Vagina (tissue), 2 donors: ENCODE results near the gene EBF4. TPM values are rescaled to one million over a fixed set of nuclear protein-coding genes. Genes with fewer than 3 reads are reported as not detected.
"Not testable (repeated sequence)": the region's sequence is repeated elsewhere in the genome, so short reads cannot be mapped to it uniquely, and the experiment has no call there.

Source experiments
- DNase-seq, 2 donors: peaks; one replicate each; pipeline ENCODE4 v3.0.0-alpha.2; 2017; ENCODE audit errors: extremely low spot score in 2 of 2
- H3K27ac ChIP-seq: fragments of 200-600 bp; sonication (generic); one replicate; pipeline ENCODE4 v1.5.1; 2019
- H3K27me3 ChIP-seq: fragments of 200-600 bp; sonication (generic); one replicate; pipeline ENCODE4 v1.5.1; 2019
- H3K36me3 ChIP-seq, 2 donors: fragments of 200-600 bp; sonication (generic); one replicate each; pipeline ENCODE4 v1.5.1; 2017 to 2019
- H3K4me1 ChIP-seq: fragments of 200-600 bp; sonication (generic); one replicate; pipeline ENCODE4 v1.5.1; 2019
- H3K4me3 ChIP-seq, 2 donors: fragments of 200-600 bp; sonication (generic); 1 replicate in 1 of 2; 2 replicates in 1 of 2; pipeline ENCODE4 v1.5.1; 2016 to 2019
- H3K9me3 ChIP-seq: fragments of 200-600 bp; sonication (generic); one replicate; pipeline ENCODE4 v1.5.1; 2019
- POLR2A ChIP-seq, 2 donors: fragments of 450-650 bp; IDR thresholded peaks; one replicate each; pipeline ENCODE4 v1.6.1; 2017; ENCODE audit warnings: antibody characterized with exemption in 2 of 2, mild to moderate bottlenecking in 2 of 2, moderate library complexity in 2 of 2
- POLR2AphosphoS5 ChIP-seq, 2 donors: sonication (generic); formaldehyde crosslinking; IDR thresholded peaks; one replicate each; pipeline ENCODE4 v1.9.0; 2017; ENCODE audit warnings: antibody characterized with exemption in 2 of 2, mild to moderate bottlenecking in 2 of 2, low read depth in 1 of 2; ENCODE audit not compliant: insufficient read depth in 1 of 2
- intact Hi-C: fragments of 100-400 bp; cut with DNase I; formaldehyde crosslinking; loops from one replicate; pipeline ENCODE4 v1.15.1; 2023
- total RNA-seq: library from RNA; depleted of rRNA; stranded (reverse); fragments of >200 nt; gene quantifications from one replicate; pipeline ENCODE4 v1.2.3, GENCODE V29; 2016
- TF ChIP-seq, protein P1 (sequence below), 3 experiments: fragments of 450-650 bp in 2 of 3; fragments of 200-600 bp in 1 of 3; sonication (generic) in 1 of 3; IDR thresholded peaks; one replicate each; pipeline ENCODE4 v1.5.1; 2017 to 2019; ENCODE audit warnings: antibody characterized with exemption in 3 of 3, mild to moderate bottlenecking in 2 of 3, moderate library complexity in 2 of 3

Gene EBF4
- total RNA-seq, 1 donor from 2014 or later = 23.1 TPM

DNA sequence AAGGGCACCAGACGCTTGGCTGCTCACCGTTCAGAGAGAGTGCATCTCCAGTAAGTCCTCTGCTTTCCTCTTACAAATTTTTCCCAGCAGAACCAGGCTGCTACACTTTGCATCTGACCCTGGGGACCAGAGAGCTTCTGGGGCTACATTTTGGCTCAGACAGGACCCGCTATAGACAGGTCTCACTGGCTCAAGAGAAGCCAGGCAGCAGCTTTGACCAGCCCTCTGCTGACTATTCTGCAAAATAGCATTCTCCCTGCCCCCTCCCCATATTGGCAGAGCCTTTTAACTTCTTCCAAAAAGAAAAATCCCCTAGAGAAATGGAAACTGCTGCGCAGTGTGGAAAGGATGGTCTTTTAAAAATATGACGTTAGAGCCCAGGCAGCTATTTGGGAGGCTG, 70.6 kb downstream of the EBF4 start:
- intact Hi-C loops = no loop called here
- H3K9me3 ChIP-seq = no peaks in the 10 kb centered on the region
- H3K36me3 ChIP-seq = no peaks in the 10 kb centered on the region
- no peak overlapping the region for H3K27ac ChIP-seq
- TF ChIP-seq POLR2A (IDR thresholded peaks at IDR 0.05) (no peak), POLR2AphosphoS5 (IDR thresholded peaks at IDR 0.05; ENCODE audit: insufficient read depth in 1 of 2, low read depth in 1 of 2) (no peak)
- TF ChIP-seq, protein P1, sequence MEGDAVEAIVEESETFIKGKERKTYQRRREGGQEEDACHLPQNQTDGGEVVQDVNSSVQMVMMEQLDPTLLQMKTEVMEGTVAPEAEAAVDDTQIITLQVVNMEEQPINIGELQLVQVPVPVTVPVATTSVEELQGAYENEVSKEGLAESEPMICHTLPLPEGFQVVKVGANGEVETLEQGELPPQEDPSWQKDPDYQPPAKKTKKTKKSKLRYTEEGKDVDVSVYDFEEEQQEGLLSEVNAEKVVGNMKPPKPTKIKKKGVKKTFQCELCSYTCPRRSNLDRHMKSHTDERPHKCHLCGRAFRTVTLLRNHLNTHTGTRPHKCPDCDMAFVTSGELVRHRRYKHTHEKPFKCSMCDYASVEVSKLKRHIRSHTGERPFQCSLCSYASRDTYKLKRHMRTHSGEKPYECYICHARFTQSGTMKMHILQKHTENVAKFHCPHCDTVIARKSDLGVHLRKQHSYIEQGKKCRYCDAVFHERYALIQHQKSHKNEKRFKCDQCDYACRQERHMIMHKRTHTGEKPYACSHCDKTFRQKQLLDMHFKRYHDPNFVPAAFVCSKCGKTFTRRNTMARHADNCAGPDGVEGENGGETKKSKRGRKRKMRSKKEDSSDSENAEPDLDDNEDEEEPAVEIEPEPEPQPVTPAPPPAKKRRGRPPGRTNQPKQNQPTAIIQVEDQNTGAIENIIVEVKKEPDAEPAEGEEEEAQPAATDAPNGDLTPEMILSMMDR (IDR thresholded peaks at IDR 0.05) = no peak
- H3K27me3 ChIP-seq = no peaks in the 10 kb centered on the region
- no peak for DNase-seq
- peaks cover 12% of the 10 kb centered on the region for H3K4me1 ChIP-seq
- H3K4me3 ChIP-seq = no peak overlapping the region

DNA sequence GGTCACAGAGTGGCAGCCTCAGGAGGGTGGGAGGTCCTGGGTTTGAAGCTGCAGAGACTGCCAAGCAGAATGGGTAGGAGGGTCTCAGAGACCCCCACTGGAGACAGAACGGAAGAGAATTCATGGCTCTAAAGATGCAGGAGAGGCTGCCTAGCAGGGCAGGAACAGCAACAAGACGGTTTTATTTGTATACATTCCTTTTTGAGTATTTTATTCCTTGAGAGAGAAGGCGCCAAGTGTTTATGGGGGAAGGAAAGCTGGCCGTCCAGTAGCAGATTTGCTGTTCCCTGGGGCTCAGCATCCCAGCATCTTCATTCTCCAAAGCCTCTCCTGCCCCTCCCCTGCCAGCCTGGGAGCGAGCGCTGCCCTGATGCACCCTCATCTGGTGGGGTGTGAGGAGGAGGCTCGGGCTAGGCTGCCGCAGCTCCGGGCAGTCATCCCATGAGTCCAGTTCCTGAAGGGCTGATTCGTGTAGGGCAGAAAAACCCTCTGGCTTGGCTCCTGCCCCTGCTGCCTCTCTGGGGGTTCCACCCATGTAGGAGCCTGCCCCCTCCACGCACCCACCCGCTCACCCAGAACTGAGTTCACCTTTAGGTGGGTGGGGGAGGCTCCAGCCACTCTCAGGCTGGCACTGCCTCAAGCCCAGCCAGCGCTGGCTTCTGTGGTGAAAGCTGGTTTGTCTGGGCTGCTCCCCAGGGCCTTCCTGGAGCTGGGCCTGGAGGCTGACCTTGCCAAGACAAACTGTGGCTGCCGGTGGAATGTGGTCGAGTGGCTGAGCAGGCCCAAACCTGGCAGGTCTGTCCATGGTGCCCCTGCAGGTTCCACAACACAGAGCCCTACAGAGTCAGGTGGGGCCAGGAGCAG, 75.4 kb downstream of the EBF4 start:
- TF ChIP-seq POLR2AphosphoS5 (IDR thresholded peaks at IDR 0.05; ENCODE audit: insufficient read depth in 1 of 2, low read depth in 1 of 2) = peak in 1 of 2 donors; percentile 20
- TF ChIP-seq POLR2A (IDR thresholded peaks at IDR 0.05) = no peak
- Histone ChIP-seq H3K27ac (no peak overlapping the region), H3K27me3 (no peaks in the 10 kb centered on the region), H3K4me3 (no peak overlapping the region), H3K9me3 (no peaks in the 10 kb centered on the region), H3K4me1 (peaks cover 15% of the 10 kb centered on the region), H3K36me3 (no peaks in the 10 kb centered on the region)
- DNase-seq = no peak
- intact Hi-C loops = no loop called here

DNA sequence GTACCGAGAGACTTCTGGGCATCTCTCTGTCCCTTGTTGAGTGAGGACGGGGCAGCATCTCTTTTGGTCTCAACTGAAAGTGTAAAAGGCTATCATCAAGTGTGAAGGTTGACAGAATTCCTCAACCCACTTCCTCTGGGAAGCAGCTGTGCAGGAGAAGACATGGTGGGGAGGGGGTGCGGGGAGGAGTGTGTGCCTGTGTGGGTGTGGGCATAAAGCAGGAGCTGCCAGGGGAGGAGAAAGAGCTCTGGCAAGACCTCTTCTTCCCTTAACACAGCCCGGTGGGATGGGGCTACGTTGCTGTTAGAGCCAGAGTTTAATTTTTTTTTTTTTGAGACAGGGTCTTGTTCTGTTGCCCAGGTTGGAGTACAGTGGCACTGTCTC, 76.0 kb downstream of the EBF4 start:
- H3K4me1 ChIP-seq = peaks cover 15% of the 10 kb centered on the region
- H3K27ac ChIP-seq = no peak overlapping the region
- DNase-seq = no peak
- H3K36me3 ChIP-seq = no peaks in the 10 kb centered on the region
- no peak overlapping the region for H3K4me3 ChIP-seq
- intact Hi-C loops = no loop called here
- H3K27me3 ChIP-seq = no peaks in the 10 kb centered on the region
- H3K9me3 ChIP-seq = no peaks in the 10 kb centered on the region
- TF ChIP-seq, protein P1 (IDR thresholded peaks at IDR 0.05) = no peak
- TF ChIP-seq POLR2A (IDR thresholded peaks at IDR 0.05) (no peak), POLR2AphosphoS5 (IDR thresholded peaks at IDR 0.05; ENCODE audit: insufficient read depth in 1 of 2, low read depth in 1 of 2) (no peak)

DNA sequence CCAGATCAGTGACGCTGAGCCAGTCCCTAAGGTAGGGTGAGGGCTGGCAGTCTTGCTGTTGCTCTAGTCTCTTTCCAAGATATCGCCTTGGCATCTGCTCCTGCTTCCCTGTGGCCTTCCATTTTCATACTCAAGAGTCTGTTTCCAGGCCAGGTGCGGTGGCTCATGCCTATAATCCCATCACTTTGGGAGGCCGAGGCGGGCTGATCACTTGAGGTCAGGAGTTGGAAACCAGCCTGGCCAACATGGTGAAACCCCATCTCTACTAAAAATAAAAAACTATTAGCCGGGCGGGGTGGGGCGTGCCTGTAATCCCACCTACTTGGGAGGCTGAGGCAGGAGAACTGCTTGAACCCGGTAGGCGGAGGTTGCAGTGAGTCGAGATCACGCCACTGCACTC, 77.5 kb downstream of the EBF4 start:
- DNase-seq, H3K4me3 ChIP-seq, H3K36me3 ChIP-seq, H3K27me3 ChIP-seq, intact Hi-C loops, H3K27ac ChIP-seq, H3K9me3 ChIP-seq: not testable (repeated sequence)
- peaks cover 15% of the 10 kb centered on the region for H3K4me1 ChIP-seq

DNA sequence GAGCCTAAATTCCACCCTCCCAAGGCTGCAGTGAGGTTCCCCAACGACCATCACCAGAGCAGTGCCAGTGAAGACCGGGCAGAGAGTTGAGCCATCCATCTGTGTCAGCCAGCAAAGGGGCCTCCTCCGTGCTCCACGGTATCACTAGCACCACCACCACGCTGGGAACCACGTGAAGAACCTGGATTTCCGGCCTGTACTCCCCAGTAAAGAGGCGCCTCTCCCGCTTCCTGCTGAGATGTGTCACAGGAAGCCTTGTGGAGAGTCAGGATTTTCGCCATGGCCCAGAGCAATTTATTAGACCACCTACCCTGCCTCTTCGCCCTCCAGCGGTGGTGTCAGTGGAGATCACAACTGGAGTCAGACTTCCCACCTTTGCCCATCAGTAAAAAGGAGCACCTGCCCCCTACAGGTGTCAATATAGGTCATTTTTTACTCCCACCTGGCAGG, 79.1 kb downstream of the EBF4 start:
- no peak for DNase-seq
- intact Hi-C loops = no loop called here

More for the DNA sequence above, 79.1 kb downstream of the EBF4 start:
- Histone ChIP-seq H3K4me1 (peaks cover 15% of the 10 kb centered on the region), H3K9me3 (no peaks in the 10 kb centered on the region), H3K27ac (no peak overlapping the region), H3K4me3 (no peak overlapping the region), H3K27me3 (no peaks in the 10 kb centered on the region), H3K36me3 (no peaks in the 10 kb centered on the region)
- TF ChIP-seq, protein P1 (IDR thresholded peaks at IDR 0.05) = no peak
- TF ChIP-seq POLR2AphosphoS5 (IDR thresholded peaks at IDR 0.05; ENCODE audit: insufficient read depth in 1 of 2, low read depth in 1 of 2) (no peak), POLR2A (IDR thresholded peaks at IDR 0.05) (no peak)
